ENCODE measurements around the gene IFNK.

IFNK gene

GRCh38 chr9:27572566-27572917 is 48.5 kb downstream of the IFNK start:
- H3K4me3 ChIP-seq (ENCODE audit: low read depth, low read length), result peak overlapping the region; percentile 67
- TF ChIP-seq, protein P1, sequence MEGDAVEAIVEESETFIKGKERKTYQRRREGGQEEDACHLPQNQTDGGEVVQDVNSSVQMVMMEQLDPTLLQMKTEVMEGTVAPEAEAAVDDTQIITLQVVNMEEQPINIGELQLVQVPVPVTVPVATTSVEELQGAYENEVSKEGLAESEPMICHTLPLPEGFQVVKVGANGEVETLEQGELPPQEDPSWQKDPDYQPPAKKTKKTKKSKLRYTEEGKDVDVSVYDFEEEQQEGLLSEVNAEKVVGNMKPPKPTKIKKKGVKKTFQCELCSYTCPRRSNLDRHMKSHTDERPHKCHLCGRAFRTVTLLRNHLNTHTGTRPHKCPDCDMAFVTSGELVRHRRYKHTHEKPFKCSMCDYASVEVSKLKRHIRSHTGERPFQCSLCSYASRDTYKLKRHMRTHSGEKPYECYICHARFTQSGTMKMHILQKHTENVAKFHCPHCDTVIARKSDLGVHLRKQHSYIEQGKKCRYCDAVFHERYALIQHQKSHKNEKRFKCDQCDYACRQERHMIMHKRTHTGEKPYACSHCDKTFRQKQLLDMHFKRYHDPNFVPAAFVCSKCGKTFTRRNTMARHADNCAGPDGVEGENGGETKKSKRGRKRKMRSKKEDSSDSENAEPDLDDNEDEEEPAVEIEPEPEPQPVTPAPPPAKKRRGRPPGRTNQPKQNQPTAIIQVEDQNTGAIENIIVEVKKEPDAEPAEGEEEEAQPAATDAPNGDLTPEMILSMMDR (IDR thresholded peaks at IDR 0.05; ENCODE audit: borderline replicate concordance, insufficient read depth, low read depth, low read length), result no peak

DNA sequence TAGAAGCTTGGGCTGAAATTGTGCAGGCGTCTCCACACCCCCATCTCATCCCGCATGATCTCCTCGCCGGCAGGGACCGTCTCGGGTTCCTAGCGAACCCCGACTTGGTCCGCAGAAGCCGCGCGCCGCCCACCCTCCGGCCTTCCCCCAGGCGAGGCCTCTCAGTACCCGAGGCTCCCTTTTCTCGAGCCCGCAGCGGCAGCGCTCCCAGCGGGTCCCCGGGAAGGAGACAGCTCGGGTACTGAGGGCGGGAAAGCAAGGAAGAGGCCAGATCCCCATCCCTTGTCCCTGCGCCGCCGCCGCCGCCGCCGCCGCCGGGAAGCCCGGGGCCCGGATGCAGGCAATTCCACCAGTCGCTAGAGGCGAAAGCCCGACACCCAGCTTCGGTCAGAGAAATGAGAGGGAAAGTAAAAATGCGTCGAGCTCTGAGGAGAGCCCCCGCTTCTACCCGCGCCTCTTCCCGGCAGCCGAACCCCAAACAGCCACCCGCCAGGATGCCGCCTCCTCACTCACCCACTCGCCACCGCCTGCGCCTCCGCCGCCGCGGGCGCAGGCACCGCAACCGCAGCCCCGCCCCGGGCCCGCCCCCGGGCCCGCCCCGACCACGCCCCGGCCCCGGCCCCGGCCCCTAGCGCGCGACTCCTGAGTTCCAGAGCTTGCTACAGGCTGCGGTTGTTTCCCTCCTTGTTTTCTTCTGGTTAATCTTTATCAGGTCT is 49.0 kb downstream of the IFNK start, which contains the start of gene C9orf72:
TSS of gene C9orf72 (minus strand) at position 564 of the 716 bp plus-strand sequence. CDS start 6,361 bp downstream, outside the sequence.
- TF ChIP-seq, protein P1 (IDR thresholded peaks at IDR 0.05; ENCODE audit: borderline replicate concordance, insufficient read depth, low read depth, low read length), result no peak

GRCh38 chr9:27573634-27574590 is 49.8 kb downstream of the IFNK start:
- peak overlapping the region; percentile 67 for H3K4me3 ChIP-seq (ENCODE audit: low read depth, low read length)

More for the DNA sequence above, 49.0 kb downstream of the IFNK start, which contains the start of gene C9orf72:
- H3K4me3 ChIP-seq (ENCODE audit: low read depth, low read length), result peak within 1 kb of the TSS; percentile 67

More at GRCh38 chr9:27573634-27574590, 49.8 kb downstream of the IFNK start:
- TF ChIP-seq, protein P1 (IDR thresholded peaks at IDR 0.05; ENCODE audit: borderline replicate concordance, insufficient read depth, low read depth, low read length), result no peak
